Superior temporal gyrus (tissue), 1 donor: ENCODE results near the gene SEC11A.
"Not testable (repeated sequence)": the region's sequence is repeated elsewhere in the genome, so short reads cannot be mapped to it uniquely, and the experiment has no call there.

Source experiments
- DNase-seq: peaks from one replicate; pipeline ENCODE4 v3.0.0-alpha.2; 2016; ENCODE audit errors: extremely low spot score

Gene SEC11A

GRCh38 chr15:84737005-84737404, 21.1 kb upstream of the SEC11A start:
- DNase-seq: no peak

GRCh38 chr15:84736375-84736774, 20.4 kb upstream of the SEC11A start:
- no peak for DNase-seq

- not testable (repeated sequence) for DNase-seq
Observed at GRCh38 chr15:84735480-84736061, 19.6 kb upstream of the SEC11A start.

- DNase-seq: no peak
Observed at GRCh38 chr15:84734794-84735479, 19.0 kb upstream of the SEC11A start.

- DNase-seq: no peak
Observed at GRCh38 chr15:84731774-84732173, 15.8 kb upstream of the SEC11A start.

GRCh38 chr15:84727429-84727828, 11.5 kb upstream of the SEC11A start:
- DNase-seq: no peak

GRCh38 chr15:84725001-84725491, 9.1 kb upstream of the SEC11A start:
- no peak for DNase-seq

- no peak for DNase-seq
Observed at GRCh38 chr15:84722628-84723027, 6.7 kb upstream of the SEC11A start.

GRCh38 chr15:84721371-84721770, 5.4 kb upstream of the SEC11A start:
- DNase-seq: no peak

GRCh38 chr15:84715441-84716035, 401 bp downstream of the SEC11A start:
- peak; percentile 37 for DNase-seq

GRCh38 chr15:84714821-84715220, 1.1 kb downstream of the SEC11A start:
- DNase-seq: no peak

- DNase-seq: no peak
Observed at GRCh38 chr15:84714372-84714771, 1.6 kb downstream of the SEC11A start.

GRCh38 chr15:84703808-84704207, 12.1 kb downstream of the SEC11A start:
- no peak for DNase-seq

- peak; percentile 59 for DNase-seq
Observed at GRCh38 chr15:84702961-84703482, 12.9 kb downstream of the SEC11A start.

- no peak for DNase-seq
Observed at GRCh38 chr15:84699538-84700191, 16.3 kb downstream of the SEC11A start.

- DNase-seq: no peak
Observed at GRCh38 chr15:84697236-84697990, 18.5 kb downstream of the SEC11A start.

GRCh38 chr15:84696757-84697156, 19.2 kb downstream of the SEC11A start:
- no peak for DNase-seq

GRCh38 chr15:84690342-84690741, 25.6 kb downstream of the SEC11A start:
- DNase-seq: no peak

GRCh38 chr15:84689858-84690257, 26.1 kb downstream of the SEC11A start:
- DNase-seq: no peak

GRCh38 chr15:84686446-84686845, 29.5 kb downstream of the SEC11A start:
- DNase-seq: not testable (repeated sequence)

GRCh38 chr15:84685304-84685703, 30.6 kb downstream of the SEC11A start:
- no peak for DNase-seq

- DNase-seq: no peak
Observed at GRCh38 chr15:84684092-84684491, 31.8 kb downstream of the SEC11A start.
